MM.1S (cell line): Measurements from ENCODE around the gene ABTB2.

Source experiments
- DNase-seq: peaks from one replicate; pipeline ENCODE4 v3.0.0-alpha.2; 2015
- H2AFZ ChIP-seq: fragments of 300-600 bp; sonication (generic); 2 replicates; pipeline ENCODE4 v1.6.0; 2016; ENCODE audit warnings: antibody characterized with exemption, low read length
- H3F3A ChIP-seq: fragments of 300-600 bp; sonication (generic); 2 replicates; pipeline ENCODE4 v1.6.1; 2016; ENCODE audit warnings: mild to moderate bottlenecking, antibody characterized with exemption, low read length, moderate library complexity, mixed read lengths; ENCODE audit not compliant: insufficient read depth
- H3K27ac ChIP-seq: fragments of 300-600 bp; sonication (generic); 2 replicates; pipeline ENCODE4 v1.5.1; 2016; ENCODE audit warnings: mild to moderate bottlenecking, low read length
- H3K27me3 ChIP-seq: fragments of 300-600 bp; sonication (generic); replicated peaks from 2 replicates; pipeline ENCODE4 v1.6.0; 2016; ENCODE audit warnings: low read length; ENCODE audit not compliant: insufficient read depth
- H3K36me3 ChIP-seq: fragments of 300-600 bp; sonication (generic); replicated peaks from 2 replicates; pipeline ENCODE4 v1.6.1; 2016; ENCODE audit warnings: mild to moderate bottlenecking, low read length, mixed read lengths; ENCODE audit not compliant: insufficient read depth
- H3K4me1 ChIP-seq: fragments of 300-600 bp; sonication (generic); 2 replicates; pipeline ENCODE4 v1.6.1; 2016; ENCODE audit warnings: low read length, mixed read lengths
- H3K4me2 ChIP-seq: fragments of 300-600 bp; sonication (generic); 2 replicates; pipeline ENCODE4 v1.6.0; 2016; ENCODE audit warnings: low read depth, low read length
- H3K4me3 ChIP-seq: fragments of 300-600 bp; sonication (generic); 2 replicates; pipeline ENCODE4 v1.5.1; 2016; ENCODE audit warnings: low read length, mixed read lengths
- H3K79me2 ChIP-seq: fragments of 300-600 bp; sonication (generic); 2 replicates; pipeline ENCODE4 v1.6.1; 2016; ENCODE audit warnings: mixed run types, low read length, mixed read lengths
- H3K9ac ChIP-seq: fragments of 300-600 bp; sonication (generic); 2 replicates; pipeline ENCODE4 v1.6.1; 2016; ENCODE audit warnings: low read length, mixed read lengths
- H3K9me2 ChIP-seq: fragments of 300-600 bp; sonication (generic); replicated peaks from 2 replicates; pipeline ENCODE4 v1.6.1; 2016; ENCODE audit warnings: mild to moderate bottlenecking, low read length, mixed read lengths; ENCODE audit not compliant: insufficient read depth
- H3K9me3 ChIP-seq: fragments of 300-600 bp; sonication (generic); replicated peaks from 2 replicates; pipeline ENCODE4 v1.6.1; 2016; ENCODE audit warnings: mild to moderate bottlenecking, low read length, mixed read lengths; ENCODE audit not compliant: insufficient read depth
- H4K20me1 ChIP-seq: fragments of 300-600 bp; sonication (generic); 2 replicates; pipeline ENCODE4 v1.6.1; 2016; ENCODE audit warnings: mild to moderate bottlenecking, low read length, moderate library complexity, mixed read lengths; ENCODE audit not compliant: insufficient read depth
- EZH2 ChIP-seq: fragments of 300-600 bp; sonication (generic); optimal IDR thresholded peaks from 2 replicates; pipeline ENCODE3; 2017; ENCODE audit warnings: low read depth, mild to moderate bottlenecking, antibody characterized with exemption, low read length, mixed read lengths
- EZH2phosphoT487 ChIP-seq: fragments of 300-600 bp; sonication (generic); IDR thresholded peaks from 2 replicates; pipeline ENCODE4 v1.6.1; 2018; ENCODE audit warnings: antibody characterized with exemption, low read length
- TF ChIP-seq, protein P1 (sequence below): fragments of 300-600 bp; sonication (generic); IDR thresholded peaks from 2 replicates; pipeline ENCODE4 v1.5.1; 2016; ENCODE audit warnings: antibody characterized with exemption, low read length, mixed read lengths

The ABTB2 gene

DNA sequence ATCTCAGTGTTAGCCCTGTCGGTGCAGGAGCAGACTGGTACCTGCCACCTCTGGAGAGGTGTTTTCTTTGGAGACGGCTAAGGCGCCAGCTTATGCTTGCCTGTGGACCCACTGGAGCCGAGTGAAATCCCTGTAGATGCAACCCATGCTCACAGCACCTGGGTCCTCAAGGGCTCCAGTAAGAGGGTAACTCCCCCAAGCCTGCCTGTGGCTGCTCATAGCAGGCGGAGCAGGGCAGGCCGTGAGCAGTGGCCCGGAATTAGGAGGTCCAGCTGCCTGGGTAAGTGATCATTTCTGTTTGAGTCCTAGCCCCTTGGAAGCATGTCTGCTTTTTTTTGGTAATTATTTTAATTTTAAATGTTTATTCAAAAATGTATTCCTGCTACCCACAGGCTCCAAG is 208.5 kb downstream of the ABTB2 start:
- TF ChIP-seq EZH2 (no peak), EZH2phosphoT487 (no peak)
- TF ChIP-seq, protein P1, sequence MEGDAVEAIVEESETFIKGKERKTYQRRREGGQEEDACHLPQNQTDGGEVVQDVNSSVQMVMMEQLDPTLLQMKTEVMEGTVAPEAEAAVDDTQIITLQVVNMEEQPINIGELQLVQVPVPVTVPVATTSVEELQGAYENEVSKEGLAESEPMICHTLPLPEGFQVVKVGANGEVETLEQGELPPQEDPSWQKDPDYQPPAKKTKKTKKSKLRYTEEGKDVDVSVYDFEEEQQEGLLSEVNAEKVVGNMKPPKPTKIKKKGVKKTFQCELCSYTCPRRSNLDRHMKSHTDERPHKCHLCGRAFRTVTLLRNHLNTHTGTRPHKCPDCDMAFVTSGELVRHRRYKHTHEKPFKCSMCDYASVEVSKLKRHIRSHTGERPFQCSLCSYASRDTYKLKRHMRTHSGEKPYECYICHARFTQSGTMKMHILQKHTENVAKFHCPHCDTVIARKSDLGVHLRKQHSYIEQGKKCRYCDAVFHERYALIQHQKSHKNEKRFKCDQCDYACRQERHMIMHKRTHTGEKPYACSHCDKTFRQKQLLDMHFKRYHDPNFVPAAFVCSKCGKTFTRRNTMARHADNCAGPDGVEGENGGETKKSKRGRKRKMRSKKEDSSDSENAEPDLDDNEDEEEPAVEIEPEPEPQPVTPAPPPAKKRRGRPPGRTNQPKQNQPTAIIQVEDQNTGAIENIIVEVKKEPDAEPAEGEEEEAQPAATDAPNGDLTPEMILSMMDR: no peak
- no peak for DNase-seq
- H3K27ac ChIP-seq: no peak overlapping the region
- no peak overlapping the region for H2AFZ ChIP-seq
- H3K27me3 ChIP-seq: no peaks in the 10 kb centered on the region
- H3K4me2 ChIP-seq: no peak overlapping the region
- H3K36me3 ChIP-seq: peaks cover 13% of the 10 kb centered on the region; the same call in 1 of the 2 replicates
- H4K20me1 ChIP-seq: 0 out of 2 replicates have a peak, but pooled peaks cover 7% of the 10 kb centered on the region
- no peak overlapping the region for H3K9ac ChIP-seq
- H3F3A ChIP-seq: peaks cover 22% of the 10 kb centered on the region
- no peaks in the 10 kb centered on the region for H3K9me3 ChIP-seq
- no peaks in the 10 kb centered on the region for H3K9me2 ChIP-seq
- H3K4me1 ChIP-seq: peaks cover 22% of the 10 kb centered on the region
- H3K4me3 ChIP-seq: no peak overlapping the region
- H3K79me2 ChIP-seq: no peaks in the 10 kb centered on the region

GRCh38 chr11:34148504-34149165 is 209.2 kb downstream of the ABTB2 start:
- Histone ChIP-seq H4K20me1 (0 out of 2 replicates have a peak, but pooled peaks cover 7% of the 10 kb centered on the region), H3K27me3 (no peaks in the 10 kb centered on the region), H3K4me2 (no peak overlapping the region), H3K27ac (no peak overlapping the region), H3K4me3 (no peak overlapping the region), H3K9ac (no peak overlapping the region), H3K9me3 (no peaks in the 10 kb centered on the region), H3K79me2 (no peaks in the 10 kb centered on the region), H3K4me1 (peaks cover 23% of the 10 kb centered on the region), H3K9me2 (no peaks in the 10 kb centered on the region), H3F3A (peaks cover 23% of the 10 kb centered on the region), H2AFZ (no peak overlapping the region), H3K36me3 (peaks cover 16% of the 10 kb centered on the region; the same call in 1 of the 2 replicates)
- no peak for DNase-seq
- TF ChIP-seq, protein P1: no peak
- no peak for TF ChIP-seq EZH2
- TF ChIP-seq EZH2phosphoT487: no peak

DNA sequence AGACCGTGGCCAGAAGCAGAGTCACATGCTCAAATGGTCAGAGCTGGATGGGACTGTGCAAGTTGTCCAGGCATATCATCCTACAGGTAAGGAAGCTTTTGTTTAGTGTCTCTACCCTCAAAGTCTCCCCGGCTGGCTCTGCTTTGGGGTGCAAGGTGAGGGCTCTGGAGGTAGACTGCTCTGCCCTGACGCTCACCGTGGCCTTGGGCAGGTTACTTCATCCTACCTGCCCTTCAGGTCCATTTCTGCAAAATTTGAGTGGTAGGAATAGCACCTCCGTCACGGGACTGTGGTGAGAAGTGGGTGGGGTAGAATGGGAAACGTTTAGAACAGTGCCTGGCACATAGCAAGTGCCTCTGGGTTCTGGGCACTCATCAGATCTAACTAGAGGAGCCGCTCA is 210.2 kb downstream of the ABTB2 start:
- Histone ChIP-seq H3K4me1 (peaks cover 23% of the 10 kb centered on the region), H3K9me2 (no peaks in the 10 kb centered on the region), H3F3A (peaks cover 23% of the 10 kb centered on the region), H3K9ac (no peak overlapping the region), H3K4me3 (no peak overlapping the region), H3K36me3 (peaks cover 17% of the 10 kb centered on the region; the same call in 1 of the 2 replicates), H2AFZ (no peak overlapping the region), H3K9me3 (no peaks in the 10 kb centered on the region), H3K79me2 (no peaks in the 10 kb centered on the region), H3K27ac (no peak overlapping the region), H3K4me2 (no peak overlapping the region), H4K20me1 (0 out of 2 replicates have a peak, but pooled peaks cover 7% of the 10 kb centered on the region), H3K27me3 (no peaks in the 10 kb centered on the region)
- DNase-seq: no peak
- TF ChIP-seq EZH2phosphoT487 (no peak), EZH2 (no peak)
- TF ChIP-seq, protein P1: no peak
